GM12873 (cell line): ENCODE measurements around the gene EML1.

Experiments
- CTCF ChIP-seq: IDR thresholded peaks from 2 replicates; pipeline ENCODE4 v1.5.1; 2012; ENCODE audit warnings: low read depth, mild to moderate bottlenecking, moderate library complexity, low read length, control low read depth; ENCODE audit not compliant: insufficient read depth; ENCODE audit errors: missing control alignments

The EML1 gene

GRCh38 chr14:99928963-99929362 lies 135.8 kb downstream of the EML1 start:
- TF ChIP-seq CTCF, result no peak

- TF ChIP-seq CTCF, result no peak
Observed at GRCh38 chr14:99929601-99930000, 136.4 kb downstream of the EML1 start.

- TF ChIP-seq CTCF, result no peak
Observed at GRCh38 chr14:99930420-99931274, 137.4 kb downstream of the EML1 start.

- no peak for TF ChIP-seq CTCF
Observed at GRCh38 chr14:99931308-99931707, 138.1 kb downstream of the EML1 start.

GRCh38 chr14:99936056-99936455 lies 142.8 kb downstream of the EML1 start:
- no peak for TF ChIP-seq CTCF

GRCh38 chr14:99936738-99937474 lies 143.7 kb downstream of the EML1 start:
- peak; percentile 44 for TF ChIP-seq CTCF

- TF ChIP-seq CTCF, result no peak
Observed at GRCh38 chr14:99937475-99938244, 144.4 kb downstream of the EML1 start.
